Lower lobe of right lung (tissue), 2 donors: ENCODE results near the gene ODF2L. TPM values are rescaled to one million over a fixed set of nuclear protein-coding genes. Genes with fewer than 3 reads are reported as not detected.

Experiments used
- ATAC-seq, 2 donors: fragments of 200-7000 bp; cut with Tn5 transposase; one replicate each; pipeline ENCODE4 v1.9.1; 2020 to 2022; ENCODE audit warnings: mild to moderate bottlenecking in 2 of 2, moderate library complexity in 2 of 2
- DNase-seq: peaks from one replicate; pipeline ENCODE4 v3.0.0-alpha.2; 2020
- H3K27ac ChIP-seq: fragments of 200-600 bp; one replicate; pipeline ENCODE4 v1.8.0; 2022
- H3K27me3 ChIP-seq: fragments of 200-600 bp; one replicate; pipeline ENCODE4 v1.8.0; 2022; ENCODE audit warnings: low read depth
- H3K36me3 ChIP-seq: fragments of 200-600 bp; one replicate; pipeline ENCODE4 v1.8.0; 2022; ENCODE audit warnings: mild to moderate bottlenecking
- H3K4me1 ChIP-seq: fragments of 200-600 bp; one replicate; pipeline ENCODE4 v1.8.0; 2022
- H3K4me3 ChIP-seq: fragments of 200-600 bp; one replicate; pipeline ENCODE4 v1.8.0; 2022; ENCODE audit warnings: mild to moderate bottlenecking
- H3K9me3 ChIP-seq: fragments of 200-600 bp; one replicate; pipeline ENCODE4 v1.8.0; 2022
- CTCF ChIP-seq: fragments of 200-600 bp; IDR thresholded peaks from one replicate; pipeline ENCODE4 v1.8.0; 2022; ENCODE audit warnings: antibody characterized with exemption, mild to moderate bottlenecking
- intact Hi-C: fragments of 100-400 bp; cut with DNase I; formaldehyde crosslinking; loops from one replicate; pipeline ENCODE4 v1.11.0; 2022
- total RNA-seq: library from RNA; stranded (reverse); fragmentation: NEBNext Ultra II Directional; extraction: Animal tissue kit (Norgen Biotek cat#: 25700); gene quantifications from one replicate; pipeline ENCODE4 v1.2.1, GENCODE V29; 2021
- donor health status: DM: no; HTN: yes; CAD: no; lungs with severe emphysema.

The ODF2L gene
- total RNA-seq, 1 donor from 2014 or later, result 46.6 TPM

GRCh38 chr1:86435327-86435726, 39.2 kb upstream of the ODF2L start:
- DNase-seq (no peak), ATAC-seq (no peak)
- H3K9me3 ChIP-seq, result no peaks in the 10 kb centered on the region
- H3K27ac ChIP-seq, result no peak overlapping the region
- H3K36me3 ChIP-seq, result no peaks in the 10 kb centered on the region
- intact Hi-C loops, result no loop called here
- H3K4me1 ChIP-seq, result peaks cover 5% of the 10 kb centered on the region
- no peak overlapping the region for H3K4me3 ChIP-seq
- no peaks in the 10 kb centered on the region for H3K27me3 ChIP-seq
- TF ChIP-seq CTCF, result no peak

DNA sequence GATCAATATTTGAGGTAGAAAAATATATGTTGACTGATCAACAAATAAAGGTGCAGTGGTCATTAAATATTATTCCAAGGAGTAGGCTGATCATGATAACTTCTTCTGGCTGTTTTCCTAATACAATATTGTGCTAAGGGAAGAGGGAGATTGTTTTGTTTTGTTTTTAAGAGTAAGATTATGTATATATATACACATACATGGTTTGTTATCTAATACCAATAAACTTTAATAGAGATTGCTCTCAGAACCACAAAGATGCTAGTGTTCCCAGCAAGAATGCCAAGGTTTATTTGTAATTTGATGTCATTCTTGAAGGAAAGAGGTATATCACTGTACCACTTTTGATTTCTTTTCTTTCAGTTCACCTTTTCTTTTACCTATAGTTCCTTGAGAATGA, 37.9 kb upstream of the ODF2L start:
- Histone ChIP-seq H3K4me3 (no peak overlapping the region), H3K36me3 (no peaks in the 10 kb centered on the region), H3K27ac (no peak overlapping the region), H3K9me3 (no peaks in the 10 kb centered on the region), H3K4me1 (peaks cover 17% of the 10 kb centered on the region), H3K27me3 (no peaks in the 10 kb centered on the region)
- intact Hi-C loops, result no loop called here
- ATAC-seq (no peak), DNase-seq (no peak)
- no peak for TF ChIP-seq CTCF

- Histone ChIP-seq H3K4me3 (no peak overlapping the region), H3K27ac (peak overlapping the region; percentile 82), H3K4me1 (peaks cover 21% of the 10 kb centered on the region), H3K27me3 (no peaks in the 10 kb centered on the region), H3K9me3 (no peaks in the 10 kb centered on the region), H3K36me3 (no peaks in the 10 kb centered on the region)
- intact Hi-C loops, result no loop called here
- ATAC-seq, result peak; percentile 49 to 58
- no peak for TF ChIP-seq CTCF
- DNase-seq, result no peak
These were observed 34.3 kb upstream of the ODF2L start for GRCh38 chr1:86430376-86430775.

DNA sequence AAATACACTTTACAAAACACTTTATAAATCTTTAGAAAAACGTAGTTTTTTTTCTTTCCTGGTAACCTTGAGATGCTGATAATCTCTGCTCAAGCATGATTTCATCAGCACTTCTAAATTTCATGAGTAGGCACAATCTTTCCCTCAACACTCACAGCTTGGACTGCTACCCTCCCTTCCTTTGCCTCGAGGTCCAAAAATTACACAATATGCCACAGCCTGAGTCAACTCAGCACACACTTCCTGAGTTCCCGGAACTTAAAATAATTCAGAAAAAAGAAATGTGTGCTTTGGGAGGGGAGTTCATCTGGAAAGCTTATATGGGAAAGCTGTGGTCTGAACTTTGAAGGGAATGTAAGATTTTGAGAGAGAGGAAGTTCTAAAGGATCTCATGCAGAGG, 33.7 kb upstream of the ODF2L start:
- no peaks in the 10 kb centered on the region for H3K27me3 ChIP-seq
- ATAC-seq (peak; percentile 96 to 99), DNase-seq (no peak)
- no peaks in the 10 kb centered on the region for H3K9me3 ChIP-seq
- TF ChIP-seq CTCF, result no peak
- no peak overlapping the region for H3K4me3 ChIP-seq
- intact Hi-C loops, result no loop called here
- H3K4me1 ChIP-seq, result peaks cover 21% of the 10 kb centered on the region
- H3K27ac ChIP-seq, result peak overlapping the region; percentile 82
- H3K36me3 ChIP-seq, result no peaks in the 10 kb centered on the region

DNA sequence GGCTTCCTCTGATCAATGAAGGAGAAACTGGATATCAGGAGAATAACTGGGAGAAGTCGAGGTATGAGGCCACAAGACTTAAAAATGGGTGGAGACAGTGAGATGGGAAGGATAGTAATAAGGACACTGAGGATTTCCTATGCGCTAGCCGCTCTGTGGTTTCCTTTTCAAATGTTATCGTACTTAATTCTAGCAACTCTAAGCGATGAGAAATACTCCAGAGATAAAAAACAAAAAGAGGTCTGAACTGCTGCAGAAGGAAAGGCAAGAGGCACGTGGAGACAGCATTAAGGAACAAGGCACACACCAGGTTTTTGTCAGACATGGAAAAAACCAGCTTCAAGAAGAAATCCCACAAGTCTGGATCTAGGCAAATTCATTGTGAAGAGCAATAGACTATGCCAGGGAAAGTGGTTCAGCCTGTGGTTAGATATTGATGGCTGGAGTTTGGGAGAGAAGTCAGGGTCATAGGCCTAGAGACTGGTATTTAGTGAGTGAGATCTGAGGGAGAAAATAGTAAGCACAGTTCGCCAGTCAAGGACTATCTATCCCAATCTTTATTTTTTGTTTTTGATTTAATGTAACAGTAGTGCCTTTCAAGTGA, 33.1 kb upstream of the ODF2L start:
- ATAC-seq (peak; percentile 38 to 43), DNase-seq (no peak)
- H3K4me1 ChIP-seq, result peaks cover 21% of the 10 kb centered on the region
- no peaks in the 10 kb centered on the region for H3K9me3 ChIP-seq
- peak overlapping the region; percentile 82 for H3K27ac ChIP-seq
- H3K27me3 ChIP-seq, result no peaks in the 10 kb centered on the region
- intact Hi-C loops, result no loop called here
- no peaks in the 10 kb centered on the region for H3K36me3 ChIP-seq
- no peak for TF ChIP-seq CTCF
- no peak overlapping the region for H3K4me3 ChIP-seq
